Uterus (tissue), 4 donors: ENCODE measurements around the gene PTPRF. TPM values are rescaled to one million over a fixed set of nuclear protein-coding genes. Genes with fewer than 3 reads are reported as not detected.

Experiments
- DNase-seq, 2 donors: peaks; one replicate each; pipeline ENCODE4 v3.0.0-alpha.2; 2019 to 2020
- H3K27ac ChIP-seq, 2 donors: fragments of 200-600 bp; sonication (generic); 1 replicate in 1 of 2; 2 replicates in 1 of 2; pipeline ENCODE4 v1.5.1; 2016 to 2018
- H3K27me3 ChIP-seq, 2 donors: fragments of 200-600 bp; sonication (generic); one replicate each; pipeline ENCODE4 v1.5.1; 2018 to 2019; ENCODE audit warnings: control low read depth in 1 of 2
- H3K36me3 ChIP-seq, 2 donors: fragments of 200-600 bp; sonication (generic); one replicate each; pipeline ENCODE4 v1.5.1; 2019; ENCODE audit warnings: control low read depth in 1 of 2
- H3K4me1 ChIP-seq, 2 donors: fragments of 200-600 bp; sonication (generic); one replicate each; pipeline ENCODE4 v1.5.1; 2018 to 2019; ENCODE audit warnings: control low read depth in 1 of 2
- H3K4me3 ChIP-seq, 2 donors: fragments of 200-600 bp; sonication (generic); 1 replicate in 1 of 2; 2 replicates in 1 of 2; pipeline ENCODE4 v1.5.1; 2018 to 2019; ENCODE audit warnings: mild to moderate bottlenecking in 1 of 2
- H3K9me3 ChIP-seq, 2 donors: fragments of 200-600 bp; sonication (generic); one replicate each; pipeline ENCODE4 v1.5.1; 2019; ENCODE audit warnings: control low read depth in 1 of 2
- CTCF ChIP-seq, 4 experiments: fragments of 200-600 bp in 2 of 4; fragments of 450-650 bp in 2 of 4; sonication (generic) in 2 of 4; IDR thresholded peaks; one replicate each; pipeline ENCODE4 v1.5.1; 2016 to 2019; ENCODE audit warnings: antibody characterized with exemption in 4 of 4, mild to moderate bottlenecking in 2 of 4, moderate library complexity in 1 of 4
- POLR2A ChIP-seq, 2 donors: fragments of 450-650 bp; IDR thresholded peaks; one replicate each; pipeline ENCODE4 v1.6.1; 2016; ENCODE audit warnings: antibody characterized with exemption in 2 of 2, mild to moderate bottlenecking in 1 of 2, moderate library complexity in 1 of 2
- intact Hi-C: fragments of 100-400 bp; cut with DNase I; formaldehyde crosslinking; loops from one replicate; pipeline ENCODE4 v1.15.1; 2023; ENCODE audit warnings: low total_unique reads
- total RNA-seq, 4 donors: library from RNA; depleted of rRNA in 3 of 4; stranded (reverse); fragments of >200 nt in 3 of 4; gene quantifications; one replicate each; pipeline versions ENCODE4 v1.1.0 to v1.2.4, GENCODE V29; 2014 to 2023
- donor health status: DM: yes; HTN: yes; CAD: no.

Gene PTPRF
- total RNA-seq, 4 donors from 2014 or later: 24.7 to 172 (median 124) TPM

GRCh38 chr1:43572084-43572483 lies 41.4 kb downstream of the PTPRF start:
- Histone ChIP-seq H3K27ac (no peak overlapping the region), H3K9me3 (no peaks in the 10 kb centered on the region), H3K36me3 (no peaks in the 10 kb centered on the region), H3K4me1 (no peaks in the 10 kb centered on the region), H3K27me3 (no peaks in the 10 kb centered on the region), H3K4me3 (no peak overlapping the region)
- DNase-seq: no peak
- TF ChIP-seq CTCF (IDR thresholded peaks at IDR 0.05) (no peak), POLR2A (IDR thresholded peaks at IDR 0.05) (no peak)
- intact Hi-C loops: no loop called here

- H3K36me3 ChIP-seq: no peaks in the 10 kb centered on the region
- intact Hi-C loops: no loop called here
- no peaks in the 10 kb centered on the region for H3K4me1 ChIP-seq
- no peak for DNase-seq
- H3K27me3 ChIP-seq: no peaks in the 10 kb centered on the region
- H3K4me3 ChIP-seq: no peak overlapping the region
- H3K27ac ChIP-seq: no peak overlapping the region
- no peak for TF ChIP-seq CTCF (IDR thresholded peaks at IDR 0.05)
- no peak for TF ChIP-seq POLR2A (IDR thresholded peaks at IDR 0.05)
- no peaks in the 10 kb centered on the region for H3K9me3 ChIP-seq
These were observed 41.9 kb downstream of the PTPRF start for GRCh38 chr1:43572538-43572937.

GRCh38 chr1:43573066-43573800 lies 42.5 kb downstream of the PTPRF start:
- no peaks in the 10 kb centered on the region for H3K27me3 ChIP-seq
- no peaks in the 10 kb centered on the region for H3K9me3 ChIP-seq
- no peaks in the 10 kb centered on the region for H3K4me1 ChIP-seq
- H3K36me3 ChIP-seq: no peaks in the 10 kb centered on the region
- TF ChIP-seq POLR2A (IDR thresholded peaks at IDR 0.05) (no peak), CTCF (IDR thresholded peaks at IDR 0.05) (no peak)
- no peak overlapping the region for H3K4me3 ChIP-seq
- DNase-seq: no peak
- intact Hi-C loops: no loop called here
- no peak overlapping the region for H3K27ac ChIP-seq

- no peak for TF ChIP-seq POLR2A (IDR thresholded peaks at IDR 0.05)
- TF ChIP-seq CTCF (IDR thresholded peaks at IDR 0.05): no peak
- no peaks in the 10 kb centered on the region for H3K36me3 ChIP-seq
- intact Hi-C loops: no loop called here
- H3K4me1 ChIP-seq: no peaks in the 10 kb centered on the region
- no peak for DNase-seq
- no peaks in the 10 kb centered on the region for H3K9me3 ChIP-seq
- H3K4me3 ChIP-seq: no peak overlapping the region
- H3K27ac ChIP-seq: no peak overlapping the region
- no peaks in the 10 kb centered on the region for H3K27me3 ChIP-seq
These were observed 45.8 kb downstream of the PTPRF start for GRCh38 chr1:43576521-43576920.

- intact Hi-C loops: no loop called here
- H3K4me1 ChIP-seq: no peaks in the 10 kb centered on the region
- TF ChIP-seq CTCF (IDR thresholded peaks at IDR 0.05): no peak
- no peak for TF ChIP-seq POLR2A (IDR thresholded peaks at IDR 0.05)
- no peaks in the 10 kb centered on the region for H3K27me3 ChIP-seq
- H3K9me3 ChIP-seq: no peaks in the 10 kb centered on the region
- H3K4me3 ChIP-seq: no peak overlapping the region
- H3K27ac ChIP-seq: peak overlapping the region in 1 of 2 donors; percentile 16
- H3K36me3 ChIP-seq: no peaks in the 10 kb centered on the region
- DNase-seq: no peak
These were observed 47.2 kb downstream of the PTPRF start for GRCh38 chr1:43577655-43578542.
